ENCODE measurements around the gene PPIP5K2.

DNA sequence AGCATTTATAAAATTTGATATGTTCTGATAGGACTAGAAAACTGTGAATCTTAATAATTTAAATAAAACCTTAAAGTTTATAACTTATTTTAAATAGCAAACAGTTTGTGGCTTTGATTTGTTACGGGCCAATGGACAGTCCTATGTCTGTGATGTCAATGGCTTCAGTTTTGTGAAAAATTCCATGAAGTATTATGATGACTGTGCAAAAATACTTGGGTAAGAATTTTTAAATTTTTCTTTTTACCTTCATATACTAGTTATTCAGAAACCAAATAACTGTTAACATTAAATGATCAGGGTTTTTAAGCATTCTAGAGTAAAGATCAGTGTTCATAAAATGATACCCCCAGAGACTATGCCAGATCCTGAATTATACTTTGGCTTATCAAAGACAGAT, 31.1 kb downstream of the PPIP5K2 start:
- TF ChIP-seq EZH2 (optimal IDR thresholded peaks at IDR 0.05; ENCODE audit: low read depth, low read length) (no peak), EZH2phosphoT487 (IDR thresholded peaks at IDR 0.05; ENCODE audit: low read length) (no peak)
- TF ChIP-seq, protein P1, sequence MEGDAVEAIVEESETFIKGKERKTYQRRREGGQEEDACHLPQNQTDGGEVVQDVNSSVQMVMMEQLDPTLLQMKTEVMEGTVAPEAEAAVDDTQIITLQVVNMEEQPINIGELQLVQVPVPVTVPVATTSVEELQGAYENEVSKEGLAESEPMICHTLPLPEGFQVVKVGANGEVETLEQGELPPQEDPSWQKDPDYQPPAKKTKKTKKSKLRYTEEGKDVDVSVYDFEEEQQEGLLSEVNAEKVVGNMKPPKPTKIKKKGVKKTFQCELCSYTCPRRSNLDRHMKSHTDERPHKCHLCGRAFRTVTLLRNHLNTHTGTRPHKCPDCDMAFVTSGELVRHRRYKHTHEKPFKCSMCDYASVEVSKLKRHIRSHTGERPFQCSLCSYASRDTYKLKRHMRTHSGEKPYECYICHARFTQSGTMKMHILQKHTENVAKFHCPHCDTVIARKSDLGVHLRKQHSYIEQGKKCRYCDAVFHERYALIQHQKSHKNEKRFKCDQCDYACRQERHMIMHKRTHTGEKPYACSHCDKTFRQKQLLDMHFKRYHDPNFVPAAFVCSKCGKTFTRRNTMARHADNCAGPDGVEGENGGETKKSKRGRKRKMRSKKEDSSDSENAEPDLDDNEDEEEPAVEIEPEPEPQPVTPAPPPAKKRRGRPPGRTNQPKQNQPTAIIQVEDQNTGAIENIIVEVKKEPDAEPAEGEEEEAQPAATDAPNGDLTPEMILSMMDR (IDR thresholded peaks at IDR 0.05; ENCODE audit: low read length): no peak
